GM06990 (cell line): ENCODE data around the gene SEMA4A.

Experiments
- DNase-seq: peaks from one replicate; pipeline ENCODE4 v3.0.0-alpha.2; 2011; ENCODE audit not compliant: insufficient read length; ENCODE audit errors: extremely low read depth
- H3K27me3 ChIP-seq: replicated peaks from 2 replicates; pipeline ENCODE4 v1.6.0; 2011; ENCODE audit warnings: low read length; ENCODE audit not compliant: control insufficient read depth, insufficient read depth
- H3K36me3 ChIP-seq: 2 replicates; pipeline ENCODE4 v1.5.1; 2011; ENCODE audit warnings: low read length; ENCODE audit not compliant: control insufficient read depth, insufficient read depth
- H3K4me3 ChIP-seq: replicated peaks from 2 replicates; pipeline ENCODE4 v1.5.1; 2011; ENCODE audit warnings: low read depth, mild to moderate bottlenecking, control low read depth, low read length
- TF ChIP-seq, protein P1 (sequence below): IDR thresholded peaks from 2 replicates; pipeline ENCODE4 v1.5.1; 2011; ENCODE audit warnings: low read length, control low read depth, mild to moderate bottlenecking, inconsistent platforms; ENCODE audit not compliant: insufficient read depth, poor library complexity, severe bottlenecking

The SEMA4A gene

DNA sequence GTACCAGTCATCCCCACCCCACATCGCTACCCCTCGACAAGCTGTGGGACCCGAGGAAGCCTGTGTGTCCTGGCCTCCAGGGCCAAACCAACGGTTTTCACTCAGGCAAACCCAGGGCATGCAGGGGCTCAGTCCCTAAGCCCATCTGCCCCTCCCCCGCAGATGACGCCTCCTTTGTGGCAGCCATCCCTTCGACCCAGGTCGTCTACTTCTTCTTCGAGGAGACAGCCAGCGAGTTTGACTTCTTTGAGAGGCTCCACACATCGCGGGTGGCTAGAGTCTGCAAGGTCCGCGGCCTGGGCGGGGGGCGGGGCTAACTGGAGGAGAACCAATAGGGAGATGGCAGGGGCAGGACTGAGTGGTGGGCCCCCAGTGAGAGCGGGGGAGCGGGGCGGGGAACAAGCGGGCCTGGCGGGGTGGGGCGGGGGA lies 7.4 kb downstream of the SEMA4A start:
- H3K27me3 ChIP-seq = no peaks in the 10 kb centered on the region
- TF ChIP-seq, protein P1, sequence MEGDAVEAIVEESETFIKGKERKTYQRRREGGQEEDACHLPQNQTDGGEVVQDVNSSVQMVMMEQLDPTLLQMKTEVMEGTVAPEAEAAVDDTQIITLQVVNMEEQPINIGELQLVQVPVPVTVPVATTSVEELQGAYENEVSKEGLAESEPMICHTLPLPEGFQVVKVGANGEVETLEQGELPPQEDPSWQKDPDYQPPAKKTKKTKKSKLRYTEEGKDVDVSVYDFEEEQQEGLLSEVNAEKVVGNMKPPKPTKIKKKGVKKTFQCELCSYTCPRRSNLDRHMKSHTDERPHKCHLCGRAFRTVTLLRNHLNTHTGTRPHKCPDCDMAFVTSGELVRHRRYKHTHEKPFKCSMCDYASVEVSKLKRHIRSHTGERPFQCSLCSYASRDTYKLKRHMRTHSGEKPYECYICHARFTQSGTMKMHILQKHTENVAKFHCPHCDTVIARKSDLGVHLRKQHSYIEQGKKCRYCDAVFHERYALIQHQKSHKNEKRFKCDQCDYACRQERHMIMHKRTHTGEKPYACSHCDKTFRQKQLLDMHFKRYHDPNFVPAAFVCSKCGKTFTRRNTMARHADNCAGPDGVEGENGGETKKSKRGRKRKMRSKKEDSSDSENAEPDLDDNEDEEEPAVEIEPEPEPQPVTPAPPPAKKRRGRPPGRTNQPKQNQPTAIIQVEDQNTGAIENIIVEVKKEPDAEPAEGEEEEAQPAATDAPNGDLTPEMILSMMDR = no peak
- H3K4me3 ChIP-seq = no peak overlapping the region
- peaks cover 27% of the 10 kb centered on the region for H3K36me3 ChIP-seq
- no peak for DNase-seq

DNA sequence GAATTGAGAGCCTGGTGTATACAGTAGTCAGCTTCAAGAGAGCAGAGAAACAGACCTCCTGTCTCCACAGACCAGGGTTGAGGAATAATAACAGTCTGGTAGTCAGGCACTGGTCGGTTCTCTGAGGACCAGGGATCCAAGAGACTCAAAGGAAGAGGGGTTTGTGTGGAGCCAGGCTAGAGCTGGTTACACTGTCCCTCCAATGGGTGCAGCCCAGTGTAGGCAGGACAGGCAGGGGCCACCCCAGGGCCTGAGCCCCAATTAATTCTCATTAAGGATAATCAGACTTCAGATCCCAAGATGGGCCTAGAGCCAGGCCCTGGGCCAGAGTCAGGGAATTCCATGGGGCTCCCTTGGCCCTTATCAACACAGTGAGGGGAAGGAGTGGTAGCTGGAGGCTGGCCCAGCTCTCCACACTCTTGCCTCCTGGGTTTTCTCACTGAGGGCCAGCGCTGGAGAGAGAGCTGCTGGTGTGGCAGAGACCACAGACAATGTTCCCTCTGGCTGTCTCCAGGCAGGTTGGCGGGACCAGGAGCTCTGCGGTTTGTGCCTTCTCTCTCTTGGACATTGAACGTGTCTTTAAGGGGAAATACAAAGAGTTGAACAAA lies 9.1 kb downstream of the SEMA4A start:
- no peak for DNase-seq
- TF ChIP-seq, protein P1 = no peak

DNA sequence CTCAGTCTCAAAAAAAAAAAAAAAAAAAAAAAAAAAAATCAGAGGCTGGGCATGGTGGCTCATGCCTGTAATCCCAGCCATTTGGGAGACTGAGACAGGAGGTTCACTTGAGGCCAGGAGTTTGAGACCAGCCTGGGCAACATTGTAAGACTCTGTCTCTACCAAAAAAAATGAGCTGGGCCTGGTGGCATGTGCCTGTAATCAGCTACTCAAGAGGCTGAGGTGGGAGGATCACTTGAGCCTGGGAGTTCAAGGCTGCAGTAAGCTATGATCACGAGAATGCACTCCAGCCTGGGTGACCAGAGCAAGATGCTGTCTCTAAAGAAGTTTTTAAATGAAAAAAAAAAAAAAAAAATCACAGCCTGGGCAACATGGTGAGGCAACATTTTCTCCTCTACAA lies 10.3 kb downstream of the SEMA4A start:
- Histone ChIP-seq H3K4me3 (no peak overlapping the region), H3K27me3 (no peaks in the 10 kb centered on the region), H3K36me3 (peaks cover 23% of the 10 kb centered on the region)
- TF ChIP-seq, protein P1 = no peak
- DNase-seq = no peak

More for the DNA sequence above, 9.1 kb downstream of the SEMA4A start:
- Histone ChIP-seq H3K27me3 (no peaks in the 10 kb centered on the region), H3K4me3 (no peak overlapping the region), H3K36me3 (peaks cover 27% of the 10 kb centered on the region)

DNA sequence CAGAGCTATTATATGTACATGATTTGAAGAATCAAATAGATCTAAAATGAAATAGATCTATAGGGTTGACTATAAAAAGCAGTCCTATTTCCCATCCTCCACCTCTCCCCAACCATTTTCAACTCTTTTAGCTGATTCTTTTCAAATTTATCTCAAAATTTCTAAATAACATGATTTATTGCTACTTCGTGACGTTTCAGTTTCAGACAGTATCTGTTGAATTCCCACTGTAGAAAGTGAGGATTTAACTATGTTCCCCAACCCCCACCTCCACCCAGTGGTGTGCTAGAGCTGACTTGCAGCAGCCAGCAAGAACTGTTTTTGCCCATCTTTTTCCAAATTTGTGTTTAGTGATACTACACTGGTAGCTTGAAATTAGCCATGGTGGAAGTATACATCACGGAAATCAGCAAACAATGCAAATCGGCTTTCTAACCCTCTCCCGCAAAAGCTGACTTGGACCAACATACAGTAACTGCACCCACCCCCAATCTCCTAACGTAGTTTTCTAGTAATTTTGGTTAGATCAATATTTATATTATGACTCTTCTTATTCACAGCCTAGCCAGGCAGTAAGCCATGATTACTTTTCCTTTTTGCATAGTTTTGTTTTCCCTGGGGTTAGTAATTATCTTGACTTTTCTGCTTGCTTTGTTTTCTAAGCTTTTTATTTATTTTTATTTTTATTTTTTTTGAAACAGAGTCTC lies 10.9 kb downstream of the SEMA4A start:
- Histone ChIP-seq H3K4me3 (no peak overlapping the region), H3K36me3 (peaks cover 24% of the 10 kb centered on the region), H3K27me3 (no peaks in the 10 kb centered on the region)
- TF ChIP-seq, protein P1 = no peak
- no peak for DNase-seq

DNA sequence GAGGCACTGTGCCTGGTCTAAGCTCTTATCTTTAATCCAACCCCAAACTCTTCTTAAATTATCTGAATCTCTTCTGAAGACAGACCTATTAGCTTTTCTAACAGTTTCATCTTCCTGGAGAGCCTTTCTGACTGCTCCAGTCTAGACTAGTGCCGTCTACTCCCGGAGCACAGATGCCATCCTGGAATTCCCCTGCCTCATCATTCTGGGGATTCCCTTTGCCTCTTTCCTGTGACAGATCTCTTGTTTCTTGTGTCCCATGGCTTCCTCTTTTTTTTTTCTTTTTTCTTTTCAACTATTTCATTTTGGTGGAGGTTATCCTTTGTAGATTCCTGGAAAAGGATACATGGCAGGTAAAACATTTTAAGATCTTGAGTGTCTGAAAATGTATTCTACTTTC lies 11.7 kb downstream of the SEMA4A start:
- peaks cover 23% of the 10 kb centered on the region for H3K36me3 ChIP-seq
- TF ChIP-seq, protein P1 = no peak
- H3K27me3 ChIP-seq = no peaks in the 10 kb centered on the region
- no peak for DNase-seq
- no peak overlapping the region for H3K4me3 ChIP-seq
